Thymus (tissue), 11 donors: ENCODE measurements around the gene NEK6. TPM values are rescaled to one million over a fixed set of nuclear protein-coding genes. Genes with fewer than 3 reads are reported as not detected.

Experiments used
- DNase-seq, 9 donors: peaks; one replicate each; pipeline ENCODE4 v3.0.0-alpha.2; 2013; ENCODE audit warnings: low spot score in 9 of 9, low read depth in 6 of 9, missing footprints in 1 of 9
- H3K27ac ChIP-seq, 2 donors: one replicate each; pipeline ENCODE4 v1.5.1; 2013; ENCODE audit warnings: control low read depth in 1 of 2, low read depth in 1 of 2, low read length in 1 of 2, mild to moderate bottlenecking in 1 of 2, moderate library complexity in 1 of 2
- H3K27me3 ChIP-seq, 2 donors: one replicate each; pipeline ENCODE4 v1.5.1; 2013; ENCODE audit warnings: low read length in 1 of 2; ENCODE audit not compliant: control insufficient read depth in 2 of 2, insufficient read depth in 1 of 2
- H3K36me3 ChIP-seq, 2 donors: one replicate each; pipeline ENCODE4 v1.5.1; 2013; ENCODE audit warnings: low read length in 1 of 2, mild to moderate bottlenecking in 1 of 2, moderate library complexity in 1 of 2; ENCODE audit not compliant: control insufficient read depth in 2 of 2, insufficient read depth in 2 of 2
- H3K4me1 ChIP-seq, 2 donors: one replicate each; pipeline ENCODE4 v1.5.1; 2013; ENCODE audit warnings: low read length in 2 of 2; ENCODE audit not compliant: control insufficient read depth in 2 of 2, insufficient read depth in 2 of 2
- H3K4me3 ChIP-seq, 2 donors: one replicate each; pipeline ENCODE4 v1.5.1; 2013; ENCODE audit warnings: low read length in 2 of 2, control low read depth in 1 of 2, mild to moderate bottlenecking in 1 of 2
- H3K9me3 ChIP-seq, 2 donors: one replicate each; pipeline ENCODE4 v1.5.1; 2013; ENCODE audit warnings: low read length in 1 of 2, mild to moderate bottlenecking in 1 of 2; ENCODE audit not compliant: control insufficient read depth in 2 of 2, insufficient read depth in 1 of 2
- WGBS: extraction: QIAGEN DNeasy Blood & Tissue Kit; methylation state at CpG from one replicate; pipeline ENCODE4 v1.1.7; 2013; 5-methylcytosine and 5-hydroxymethylcytosine counted together
- polyA plus RNA-seq: library from polyadenylated mRNA; stranded (reverse); fragments of 200-250 nt; gene quantifications from one replicate; pipeline ENCODE4 v1.2.3, GENCODE V29; 2013
- total RNA-seq: library from RNA; stranded (reverse); fragments of 120-200 nt; gene quantifications from one replicate; pipeline ENCODE4 v1.2.4, GENCODE V29; 2013
- donor health status: healthy.

NEK6 gene
- total and polyA plus RNA-seq, 2 donors, result 8.3 to 9.8 TPM

- H3K4me3 ChIP-seq, result no peak overlapping the region
- no peaks in the 10 kb centered on the region for H3K9me3 ChIP-seq
- WGBS, result 82% methylated on average over 8 of the region's 8 CpGs
- H3K27ac ChIP-seq, result no peak overlapping the region
- no peaks in the 10 kb centered on the region for H3K27me3 ChIP-seq
- H3K36me3 ChIP-seq, result peaks cover 0 to 2% of the 10 kb centered on the region in 2 donors
- no peak for DNase-seq
- peaks cover 0 to 4% of the 10 kb centered on the region in 2 donors for H3K4me1 ChIP-seq
Observed at GRCh38 chr9:124304285-124304684, 46.5 kb downstream of the NEK6 start.

GRCh38 chr9:124306098-124306735, 48.5 kb downstream of the NEK6 start:
- Histone ChIP-seq H3K4me3 (no peak overlapping the region), H3K36me3 (peaks cover 0 to 2% of the 10 kb centered on the region in 2 donors), H3K27me3 (no peaks in the 10 kb centered on the region), H3K9me3 (no peaks in the 10 kb centered on the region), H3K4me1 (no peaks in the 10 kb centered on the region), H3K27ac (no peak overlapping the region)
- DNase-seq, result no peak
- 93% methylated on average over 13 of the region's 13 CpGs for WGBS

- no peaks in the 10 kb centered on the region for H3K27me3 ChIP-seq
- no peak for DNase-seq
- no peaks in the 10 kb centered on the region for H3K4me1 ChIP-seq
- H3K4me3 ChIP-seq, result no peak overlapping the region
- no peaks in the 10 kb centered on the region for H3K36me3 ChIP-seq
- 93% methylated on average over 24 of the region's 24 CpGs for WGBS
- no peaks in the 10 kb centered on the region for H3K9me3 ChIP-seq
- H3K27ac ChIP-seq, result no peak overlapping the region
Observed at GRCh38 chr9:124307379-124308030, 49.8 kb downstream of the NEK6 start.

GRCh38 chr9:124308606-124309491, 51.1 kb downstream of the NEK6 start:
- Histone ChIP-seq H3K4me1 (no peaks in the 10 kb centered on the region), H3K4me3 (no peak overlapping the region), H3K9me3 (no peaks in the 10 kb centered on the region), H3K27ac (no peak overlapping the region), H3K27me3 (no peaks in the 10 kb centered on the region), H3K36me3 (no peaks in the 10 kb centered on the region)
- 97% methylated on average over 21 of the region's 21 CpGs for WGBS
- DNase-seq, result no peak

GRCh38 chr9:124309667-124310084, 51.9 kb downstream of the NEK6 start:
- Histone ChIP-seq H3K27ac (no peak overlapping the region), H3K4me3 (no peak overlapping the region), H3K9me3 (no peaks in the 10 kb centered on the region), H3K36me3 (no peaks in the 10 kb centered on the region), H3K4me1 (no peaks in the 10 kb centered on the region), H3K27me3 (no peaks in the 10 kb centered on the region)
- no peak for DNase-seq
- WGBS, result 96% methylated on average over 15 of the region's 15 CpGs

- 98% methylated on average over 5 of the region's 5 CpGs for WGBS
- no peak for DNase-seq
- Histone ChIP-seq H3K4me3 (no peak overlapping the region), H3K4me1 (no peaks in the 10 kb centered on the region), H3K36me3 (no peaks in the 10 kb centered on the region), H3K9me3 (no peaks in the 10 kb centered on the region), H3K27ac (no peak overlapping the region), H3K27me3 (no peaks in the 10 kb centered on the region)
Observed at GRCh38 chr9:124311283-124311682, 53.5 kb downstream of the NEK6 start.

- DNase-seq, result no peak
Observed at GRCh38 chr9:124312290-124313265, 54.8 kb downstream of the NEK6 start.

GRCh38 chr9:124313940-124314339, 56.2 kb downstream of the NEK6 start:
- Histone ChIP-seq H3K36me3 (no peaks in the 10 kb centered on the region), H3K9me3 (no peaks in the 10 kb centered on the region), H3K27ac (no peak overlapping the region), H3K4me1 (no peaks in the 10 kb centered on the region), H3K4me3 (no peak overlapping the region), H3K27me3 (no peaks in the 10 kb centered on the region)
- 98% methylated on average over 18 of the region's 18 CpGs for WGBS
- no peak for DNase-seq

More at GRCh38 chr9:124312290-124313265, 54.8 kb downstream of the NEK6 start:
- no peaks in the 10 kb centered on the region for H3K36me3 ChIP-seq
- 94% methylated on average over 27 of the region's 27 CpGs for WGBS
- no peak overlapping the region for H3K4me3 ChIP-seq
- no peaks in the 10 kb centered on the region for H3K4me1 ChIP-seq
- H3K27me3 ChIP-seq, result no peaks in the 10 kb centered on the region
- H3K9me3 ChIP-seq, result no peaks in the 10 kb centered on the region
- H3K27ac ChIP-seq, result no peak overlapping the region
